ENCODE measurements around the gene CCNDBP1.
"Not testable (repeated sequence)": the region's sequence is repeated elsewhere in the genome, so short reads cannot be mapped to it uniquely, and the experiment has no call there.

DNA sequence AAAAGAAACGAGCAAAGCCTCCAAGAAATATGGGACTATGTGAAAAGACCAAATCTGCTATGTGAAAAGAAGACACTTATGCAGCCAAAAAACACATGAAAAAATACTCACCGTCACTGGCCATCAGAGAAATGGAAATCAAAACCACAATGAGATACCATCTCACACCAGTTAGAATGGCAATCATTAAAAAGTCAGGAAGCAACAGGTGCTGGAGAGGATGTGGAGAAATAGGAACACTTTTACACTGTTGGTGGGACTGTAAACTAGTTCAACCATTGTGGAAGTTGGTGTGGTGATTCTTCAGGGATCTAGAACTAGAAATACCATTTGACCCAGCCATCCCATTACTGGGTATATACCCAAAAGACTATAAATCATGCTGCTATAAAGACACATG lies 8.1 kb upstream of the CCNDBP1 start:
- TF ChIP-seq, protein P1, sequence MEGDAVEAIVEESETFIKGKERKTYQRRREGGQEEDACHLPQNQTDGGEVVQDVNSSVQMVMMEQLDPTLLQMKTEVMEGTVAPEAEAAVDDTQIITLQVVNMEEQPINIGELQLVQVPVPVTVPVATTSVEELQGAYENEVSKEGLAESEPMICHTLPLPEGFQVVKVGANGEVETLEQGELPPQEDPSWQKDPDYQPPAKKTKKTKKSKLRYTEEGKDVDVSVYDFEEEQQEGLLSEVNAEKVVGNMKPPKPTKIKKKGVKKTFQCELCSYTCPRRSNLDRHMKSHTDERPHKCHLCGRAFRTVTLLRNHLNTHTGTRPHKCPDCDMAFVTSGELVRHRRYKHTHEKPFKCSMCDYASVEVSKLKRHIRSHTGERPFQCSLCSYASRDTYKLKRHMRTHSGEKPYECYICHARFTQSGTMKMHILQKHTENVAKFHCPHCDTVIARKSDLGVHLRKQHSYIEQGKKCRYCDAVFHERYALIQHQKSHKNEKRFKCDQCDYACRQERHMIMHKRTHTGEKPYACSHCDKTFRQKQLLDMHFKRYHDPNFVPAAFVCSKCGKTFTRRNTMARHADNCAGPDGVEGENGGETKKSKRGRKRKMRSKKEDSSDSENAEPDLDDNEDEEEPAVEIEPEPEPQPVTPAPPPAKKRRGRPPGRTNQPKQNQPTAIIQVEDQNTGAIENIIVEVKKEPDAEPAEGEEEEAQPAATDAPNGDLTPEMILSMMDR (conservative IDR thresholded peaks at IDR 0.05; ENCODE audit: low read depth in 2 of 2): not testable (repeated sequence)
- not testable (repeated sequence) for TF ChIP-seq EZH2 (IDR thresholded peaks at IDR 0.05; ENCODE audit: low read depth, unreplicated experiment); CREB1 (CRISPR knock-in tag; IDR thresholded peaks at IDR 0.05; ENCODE audit: low read depth); EZH2phosphoT487 (IDR thresholded peaks at IDR 0.05; ENCODE audit: unreplicated experiment); POLR2AphosphoS5 (IDR thresholded peaks at IDR 0.05; ENCODE audit: low read depth); ZNF331 (CRISPR knock-in tag; IDR thresholded peaks at IDR 0.05; ENCODE audit: low read depth); ZNF114 (CRISPR knock-in tag; IDR thresholded peaks at IDR 0.05); JUNB (IDR thresholded peaks at IDR 0.05; ENCODE audit: unreplicated experiment); STAT1 (IDR thresholded peaks at IDR 0.05; ENCODE audit: unreplicated experiment)
- TF ChIP-seq, protein P2, sequence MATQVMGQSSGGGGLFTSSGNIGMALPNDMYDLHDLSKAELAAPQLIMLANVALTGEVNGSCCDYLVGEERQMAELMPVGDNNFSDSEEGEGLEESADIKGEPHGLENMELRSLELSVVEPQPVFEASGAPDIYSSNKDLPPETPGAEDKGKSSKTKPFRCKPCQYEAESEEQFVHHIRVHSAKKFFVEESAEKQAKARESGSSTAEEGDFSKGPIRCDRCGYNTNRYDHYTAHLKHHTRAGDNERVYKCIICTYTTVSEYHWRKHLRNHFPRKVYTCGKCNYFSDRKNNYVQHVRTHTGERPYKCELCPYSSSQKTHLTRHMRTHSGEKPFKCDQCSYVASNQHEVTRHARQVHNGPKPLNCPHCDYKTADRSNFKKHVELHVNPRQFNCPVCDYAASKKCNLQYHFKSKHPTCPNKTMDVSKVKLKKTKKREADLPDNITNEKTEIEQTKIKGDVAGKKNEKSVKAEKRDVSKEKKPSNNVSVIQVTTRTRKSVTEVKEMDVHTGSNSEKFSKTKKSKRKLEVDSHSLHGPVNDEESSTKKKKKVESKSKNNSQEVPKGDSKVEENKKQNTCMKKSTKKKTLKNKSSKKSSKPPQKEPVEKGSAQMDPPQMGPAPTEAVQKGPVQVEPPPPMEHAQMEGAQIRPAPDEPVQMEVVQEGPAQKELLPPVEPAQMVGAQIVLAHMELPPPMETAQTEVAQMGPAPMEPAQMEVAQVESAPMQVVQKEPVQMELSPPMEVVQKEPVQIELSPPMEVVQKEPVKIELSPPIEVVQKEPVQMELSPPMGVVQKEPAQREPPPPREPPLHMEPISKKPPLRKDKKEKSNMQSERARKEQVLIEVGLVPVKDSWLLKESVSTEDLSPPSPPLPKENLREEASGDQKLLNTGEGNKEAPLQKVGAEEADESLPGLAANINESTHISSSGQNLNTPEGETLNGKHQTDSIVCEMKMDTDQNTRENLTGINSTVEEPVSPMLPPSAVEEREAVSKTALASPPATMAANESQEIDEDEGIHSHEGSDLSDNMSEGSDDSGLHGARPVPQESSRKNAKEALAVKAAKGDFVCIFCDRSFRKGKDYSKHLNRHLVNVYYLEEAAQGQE (IDR thresholded peaks at IDR 0.05; ENCODE audit: unreplicated experiment): not testable (repeated sequence)
- TF ChIP-seq, protein P3, sequence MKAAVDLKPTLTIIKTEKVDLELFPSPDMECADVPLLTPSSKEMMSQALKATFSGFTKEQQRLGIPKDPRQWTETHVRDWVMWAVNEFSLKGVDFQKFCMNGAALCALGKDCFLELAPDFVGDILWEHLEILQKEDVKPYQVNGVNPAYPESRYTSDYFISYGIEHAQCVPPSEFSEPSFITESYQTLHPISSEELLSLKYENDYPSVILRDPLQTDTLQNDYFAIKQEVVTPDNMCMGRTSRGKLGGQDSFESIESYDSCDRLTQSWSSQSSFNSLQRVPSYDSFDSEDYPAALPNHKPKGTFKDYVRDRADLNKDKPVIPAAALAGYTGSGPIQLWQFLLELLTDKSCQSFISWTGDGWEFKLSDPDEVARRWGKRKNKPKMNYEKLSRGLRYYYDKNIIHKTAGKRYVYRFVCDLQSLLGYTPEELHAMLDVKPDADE (IDR thresholded peaks at IDR 0.05): not testable (repeated sequence)
